MCF 10A (cell line): ENCODE data around the gene RNF126. TPM values are rescaled to one million over a fixed set of nuclear protein-coding genes. Genes with fewer than 3 reads are reported as not detected.

ENCODE experiments used
- BruUV-seq: library from RNA; stranded (reverse); fragments of 400-500 nt; replicated peaks from 2 replicates; lab custom pipeline; 2021; lab: Mats Ljungman, UMichigan
- CTCF ChIA-PET: fragments of 300-600 bp; sonication (Branson Sonifier 250); formaldehyde crosslinking; extraction: SDS; loops from one replicate; lab custom pipeline; 2021; ENCODE audit warnings: antibody characterized with exemption, inconsistent platforms; lab: Yijun Ruan, JAX
- POLR2A ChIA-PET: fragments of 300-600, 350-650 bp; sonication (Branson Sonifier 250); formaldehyde crosslinking; extraction: SDS; loops from one replicate; lab custom pipeline; 2020; ENCODE audit warnings: antibody characterized with exemption, inconsistent platforms; lab: Yijun Ruan, JAX
- DNase-seq: peaks from one replicate; pipeline ENCODE4 v3.0.0-alpha.2; 2018; ENCODE audit not compliant: unreplicated experiment
- H3K27ac Mint-ChIP-seq: one replicate; pipeline ENCODE4 v1.8.0; 2022; ENCODE audit warnings: mild to moderate bottlenecking, low read depth, mixed read lengths; ENCODE audit not compliant: unreplicated experiment
- H3K27me3 Mint-ChIP-seq: one replicate; pipeline ENCODE4 v1.8.0; 2022; ENCODE audit warnings: mixed read lengths; ENCODE audit not compliant: insufficient read depth, unreplicated experiment
- H3K36me3 Mint-ChIP-seq: one replicate; pipeline ENCODE4 v1.8.0; 2022; ENCODE audit warnings: mild to moderate bottlenecking, moderate library complexity, mixed read lengths; ENCODE audit not compliant: insufficient read depth, unreplicated experiment
- H3K4me1 Mint-ChIP-seq: one replicate; pipeline ENCODE4 v1.8.0; 2022; ENCODE audit warnings: mixed read lengths; ENCODE audit not compliant: insufficient read depth, unreplicated experiment
- H3K4me3 Mint-ChIP-seq: one replicate; pipeline ENCODE4 v1.8.0; 2022; ENCODE audit warnings: mild to moderate bottlenecking, moderate library complexity, mixed read lengths; ENCODE audit not compliant: unreplicated experiment
- H3K9me3 Mint-ChIP-seq: one replicate; pipeline ENCODE4 v1.8.0; 2022; ENCODE audit warnings: mixed read lengths; ENCODE audit not compliant: unreplicated experiment
- CTCF ChIP-seq: fragments of 200-600 bp; IDR thresholded peaks from one replicate; pipeline ENCODE4 v1.8.0; 2022; ENCODE audit warnings: antibody characterized with exemption, mild to moderate bottlenecking; ENCODE audit not compliant: unreplicated experiment
- intact Hi-C: fragments of 100-400 bp; cut with micrococcal nuclease; formaldehyde crosslinking; loops from 2 replicates; pipeline ENCODE4 v1.14.1; 2022
- total RNA-seq: library from RNA; stranded (reverse); gene quantifications from 2 replicates; pipeline ENCODE4 v1.2.3, GENCODE V29; 2022

Gene RNF126
- total RNA-seq, 1 experiment from 2014 or later: 68.0 TPM

GRCh38 chr19:677201-677600, 14.2 kb upstream of the RNF126 start:
- ChIA-PET POLR2A (interaction anchor here (0.6 to 6.8 kb wide), 13 partner anchors 11 to 308 kb away, joined by 3 to 49 read pairs (median 4); partner anchors contain the start of genes CDC34, MISP, PTBP1 and RNF126), CTCF (interaction anchor here (0.9 to 1.6 kb wide), 2 partner anchors 10 to 14 kb away, joined by 3 to 7 read pairs; partner anchors contain the start of gene RNF126)
- Mint-ChIP-seq H3K27me3 (no peaks in the 10 kb centered on the region), H3K36me3 (peaks cover 38% of the 10 kb centered on the region), H3K4me3 (peak overlapping the region; percentile 65), H3K27ac (peak overlapping the region; percentile 79), H3K4me1 (peaks cover 13% of the 10 kb centered on the region), H3K9me3 (no peaks in the 10 kb centered on the region)
- no TSS peak for BruUV-seq
- intact Hi-C loops: loop anchor here (5.0 kb wide), 1 partner anchor 75 kb away; the partner anchor contains the start of gene MISP
- no peak for TF ChIP-seq CTCF
- DNase-seq: peak; percentile 86

GRCh38 chr19:676339-677105, 13.5 kb upstream of the RNF126 start, which contains the start of gene FSTL3:
FSTL3 (plus strand) TSS chr19:676392; CDS start chr19:676424, 32 bp downstream.
- H3K4me3 Mint-ChIP-seq: peak within 1 kb of the TSS; percentile 65
- BruUV-seq: TSS peak; percentile 46

GRCh38 chr19:676007-676338, 13.0 kb upstream of the RNF126 start:
- H3K27ac Mint-ChIP-seq: peak overlapping the region; percentile 79

More at GRCh38 chr19:676339-677105, 13.5 kb upstream of the RNF126 start, which contains the start of gene FSTL3:
- Mint-ChIP-seq H3K27ac (peak within 1 kb of the TSS; percentile 79), H3K4me1 (peaks cover 13% of the 10 kb centered on the region), H3K27me3 (no peaks in the 10 kb centered on the region), H3K9me3 (no peaks in the 10 kb centered on the region), H3K36me3 (peaks cover 31% of the 10 kb centered on the region)
- ChIA-PET CTCF (interaction anchor here (1.6 kb wide), 1 partner anchor 13 kb away, joined by 7 read pairs; the partner anchor contains the start of gene RNF126), POLR2A (interaction anchor here (0.5 to 6.8 kb wide), 17 partner anchors 10 to 308 kb away, joined by 3 to 49 read pairs (median 4); partner anchors contain the start of genes CDC34, CFD, MISP and PTBP1)
- TF ChIP-seq CTCF: no peak
- no peak for DNase-seq
- intact Hi-C loops: loop anchor here (5.0 kb wide), 1 partner anchor 76 kb away; the partner anchor contains the start of gene MISP

More at GRCh38 chr19:676007-676338, 13.0 kb upstream of the RNF126 start:
- intact Hi-C loops: loop anchor here (5.0 kb wide), 1 partner anchor 76 kb away; the partner anchor contains the start of gene MISP
- Mint-ChIP-seq H3K36me3 (peaks cover 28% of the 10 kb centered on the region), H3K4me1 (peaks cover 13% of the 10 kb centered on the region), H3K27me3 (no peaks in the 10 kb centered on the region), H3K4me3 (peak overlapping the region; percentile 65), H3K9me3 (no peaks in the 10 kb centered on the region)
- ChIA-PET CTCF (interaction anchor here (0.6 to 0.9 kb wide), 2 partner anchors 9 to 108 kb away, joined by 3 read pairs; no protein-coding TSS in a partner anchor), POLR2A (interaction anchor here (0.6 to 3.7 kb wide), 15 partner anchors 13 to 184 kb away, joined by 3 to 33 read pairs (median 4); partner anchors contain the start of genes CFD, MISP, PTBP1 and RNF126)
- no peak for TF ChIP-seq CTCF
- no peak for DNase-seq
- BruUV-seq: no TSS peak
